ENCODE data around the gene HOXB2. TPM values are rescaled to one million over a fixed set of nuclear protein-coding genes. Genes with fewer than 3 reads are reported as not detected.

Gene HOXB2
- total RNA-seq, 2 experiments from 2014 or later, result 4.8 to 4.9 TPM

DNA sequence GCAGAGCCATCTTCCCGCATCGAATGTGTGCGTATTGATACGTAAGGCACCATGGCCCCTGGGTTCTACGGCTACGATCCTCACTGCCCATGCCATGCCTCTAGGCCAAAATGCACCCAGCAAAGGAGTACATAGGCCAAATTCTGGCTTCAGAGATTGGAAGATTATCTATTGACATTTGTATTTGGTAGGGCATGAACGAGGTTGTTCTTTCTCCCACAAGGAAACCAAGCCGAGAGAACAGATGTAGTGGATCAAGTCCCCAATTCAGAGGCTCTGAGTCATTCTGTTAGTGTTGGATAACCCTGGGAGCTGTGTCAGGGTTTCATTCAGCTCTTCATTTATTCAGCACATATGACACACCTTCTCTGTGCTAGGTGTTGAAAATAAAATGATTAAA, 50.6 kb downstream of the HOXB2 start:
- Mint-ChIP-seq H3K27me3 (peaks cover 26% of the 10 kb centered on the region), H3K27ac (no peak overlapping the region), H3K4me3 (no peak overlapping the region), H3K9me3 (no peaks in the 10 kb centered on the region), H3K36me3 (ENCODE audit: low read depth) (no peaks in the 10 kb centered on the region), H3K4me1 (ENCODE audit: low read depth) (peaks cover 3% of the 10 kb centered on the region)
- no peak overlapping the region for H3K4me3 ChIP-seq (ENCODE audit: low read length)
- ATAC-seq (ENCODE audit: poor library complexity) (no peak), DNase-seq (no peak)
- POLR2A ChIA-PET, result interaction anchor here (0.5 kb wide), 1 partner anchor 298 kb away, joined by 3 read pairs; no protein-coding TSS in a partner anchor
- TF ChIP-seq, protein P1, sequence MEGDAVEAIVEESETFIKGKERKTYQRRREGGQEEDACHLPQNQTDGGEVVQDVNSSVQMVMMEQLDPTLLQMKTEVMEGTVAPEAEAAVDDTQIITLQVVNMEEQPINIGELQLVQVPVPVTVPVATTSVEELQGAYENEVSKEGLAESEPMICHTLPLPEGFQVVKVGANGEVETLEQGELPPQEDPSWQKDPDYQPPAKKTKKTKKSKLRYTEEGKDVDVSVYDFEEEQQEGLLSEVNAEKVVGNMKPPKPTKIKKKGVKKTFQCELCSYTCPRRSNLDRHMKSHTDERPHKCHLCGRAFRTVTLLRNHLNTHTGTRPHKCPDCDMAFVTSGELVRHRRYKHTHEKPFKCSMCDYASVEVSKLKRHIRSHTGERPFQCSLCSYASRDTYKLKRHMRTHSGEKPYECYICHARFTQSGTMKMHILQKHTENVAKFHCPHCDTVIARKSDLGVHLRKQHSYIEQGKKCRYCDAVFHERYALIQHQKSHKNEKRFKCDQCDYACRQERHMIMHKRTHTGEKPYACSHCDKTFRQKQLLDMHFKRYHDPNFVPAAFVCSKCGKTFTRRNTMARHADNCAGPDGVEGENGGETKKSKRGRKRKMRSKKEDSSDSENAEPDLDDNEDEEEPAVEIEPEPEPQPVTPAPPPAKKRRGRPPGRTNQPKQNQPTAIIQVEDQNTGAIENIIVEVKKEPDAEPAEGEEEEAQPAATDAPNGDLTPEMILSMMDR (IDR thresholded peaks at IDR 0.05), result no peak
- H3K27me3 ChIP-seq (ENCODE audit: control insufficient read depth in 1 of 2, insufficient read depth in 2 of 2, low read length in 2 of 2), result peaks cover 7 to 12% of the 10 kb centered on the region in 2 experiments
- intact Hi-C loops (cut with DNase I, micrococcal nuclease), result loop anchor here (5.0 kb wide), 2 partner anchors 48 to 98 kb away; partner anchors contain the start of genes HOXB3 (in 1 of the 2) and HOXB5 (in 1 of the 2)
- H3K36me3 ChIP-seq (ENCODE audit: insufficient read depth, low read length), result no peaks in the 10 kb centered on the region
- peaks cover 15% of the 10 kb centered on the region for H3K4me1 ChIP-seq (ENCODE audit: insufficient read depth, low read length)
- no peaks in the 10 kb centered on the region for H3K9me3 ChIP-seq (ENCODE audit: control insufficient read depth in 1 of 2, insufficient read depth in 1 of 2, low read length in 2 of 2)
- CTCF ChIA-PET, result interaction anchor here (0.9 kb wide), 1 partner anchor 37 kb away, joined by 3 read pairs; no protein-coding TSS in a partner anchor
- H3K27ac ChIP-seq (ENCODE audit: low read depth in 1 of 2, low read length in 2 of 2), result no peak overlapping the region

Other genes with a start within 250 kb of the HOXB2 start
- 10 to 100 TPM; 92.0 to 95.1 TPM for gene SKAP1, start 114.9 kb downstream of the HOXB2 start, total RNA-seq
- gene HOXB1, start 14.1 kb downstream of the HOXB2 start, total RNA-seq, result not detected
- gene HOXB4, start 33.2 kb upstream of the HOXB2 start, total RNA-seq, result under 1 TPM; 0.16 to 0.17 TPM
- under 1 TPM; 0.25 to 0.36 TPM for gene HOXB3, start 45.1 kb upstream of the HOXB2 start, total RNA-seq
- gene HOXB5, start 48.7 kb upstream of the HOXB2 start, total RNA-seq, result not detected
- not detected for gene HOXB6, start 59.9 kb upstream of the HOXB2 start, total RNA-seq
- gene HOXB7, start 65.9 kb upstream of the HOXB2 start, total RNA-seq, result not detected
- gene HOXB8, start 70.2 kb upstream of the HOXB2 start, total RNA-seq, result not detected
- gene HOXB9, start 81.2 kb upstream of the HOXB2 start, total RNA-seq, result not detected
- gene PRAC1, start 177.4 kb upstream of the HOXB2 start, total RNA-seq, result not detected
- gene PRAC2, start 178.1 kb upstream of the HOXB2 start, total RNA-seq, result not detected
- gene HOXB13, start 183.6 kb upstream of the HOXB2 start, total RNA-seq, result not detected

All from CD4-positive, alpha-beta T cell (primary cell).